HEK293 (cell line): ENCODE results near the gene CARD8.
A peak's percentile ranks its signal among the peaks of the same experiment; 100 is the strongest.

Experiments
- CTCF ChIA-PET: fragments of 350-600 bp; formaldehyde crosslinking; extraction: SDS; loops from one replicate; lab custom pipeline; 2021; ENCODE audit warnings: antibody characterized with exemption; lab: Yijun Ruan, JAX
- POLR2A ChIA-PET: fragments of 300-600 bp; formaldehyde crosslinking; extraction: SDS; loops from one replicate; lab custom pipeline; 2020; ENCODE audit warnings: antibody characterized with exemption, inconsistent platforms; lab: Yijun Ruan, JAX
- H3K27ac ChIP-seq: fragments of 200-500 bp; sonication (Bioruptor generic); 2 replicates; pipeline ENCODE4 v1.5.1; 2014; ENCODE audit warnings: low read depth, low read length, control low read depth, inconsistent platforms; ENCODE audit errors: extremely low read depth
- H3K36me3 ChIP-seq, 2 experiments: fragments of 200-500 bp in 1 of 2; sonication (Bioruptor generic) in 1 of 2; 1 replicate in 1 of 2; 2 replicates in 1 of 2; pipeline ENCODE4 v1.5.1; 2014 to 2017; ENCODE audit warnings: inconsistent platforms in 2 of 2, low read length in 2 of 2; ENCODE audit not compliant: control insufficient read depth in 2 of 2, insufficient read depth in 1 of 2
- H3K4me1 ChIP-seq: fragments of 200-500 bp; sonication (Bioruptor generic); 2 replicates; pipeline ENCODE4 v1.5.1; 2014; ENCODE audit warnings: mild to moderate bottlenecking, low read length, inconsistent platforms; ENCODE audit not compliant: control insufficient read depth, insufficient read depth
- H3K4me3 ChIP-seq: 2 replicates; pipeline ENCODE4 v1.5.1; 2011; ENCODE audit warnings: low read depth, mild to moderate bottlenecking, control low read depth, low read length, moderate library complexity
- H3K9me3 ChIP-seq: fragments of 200-500 bp; sonication (Bioruptor generic); 2 replicates; pipeline ENCODE4 v1.5.1; 2014; ENCODE audit warnings: low read depth, low read length, inconsistent platforms; ENCODE audit not compliant: control insufficient read depth, insufficient read depth
- BCL11B ChIP-seq: fragments of 450-650 bp; formaldehyde crosslinking; IDR thresholded peaks from 2 replicates; pipeline ENCODE4 v1.5.1; 2016; ENCODE audit warnings: low read depth, missing biosample characterization, missing genetic modification characterization
- EGR2 ChIP-seq: fragments of 450-650 bp; formaldehyde crosslinking; IDR thresholded peaks from 2 replicates; pipeline ENCODE4 v1.5.1; 2016; ENCODE audit warnings: low read depth, missing biosample characterization, missing genetic modification characterization
- HOXD13 ChIP-seq: sonication (generic); formaldehyde crosslinking; IDR thresholded peaks from 2 replicates; pipeline ENCODE4 v1.8.0; 2022; ENCODE audit warnings: missing genetic modification reagents, borderline replicate concordance
- KLF10 ChIP-seq: fragments of 450-650 bp; IDR thresholded peaks from 2 replicates; pipeline ENCODE4 v1.5.1; 2018; ENCODE audit warnings: missing biosample characterization, mild to moderate bottlenecking, missing genetic modification characterization
- KLF8 ChIP-seq: fragments of 450-650 bp; formaldehyde crosslinking; IDR thresholded peaks from 2 replicates; pipeline ENCODE4 v1.5.1; 2016; ENCODE audit warnings: missing biosample characterization, missing genetic modification characterization
- MZF1 ChIP-seq: fragments of 450-650 bp; formaldehyde crosslinking; IDR thresholded peaks from 2 replicates; pipeline ENCODE4 v1.5.1; 2017; ENCODE audit warnings: missing biosample characterization, missing genetic modification characterization, borderline replicate concordance
- PRDM1 ChIP-seq: fragments of 450-650 bp; formaldehyde crosslinking; IDR thresholded peaks from 2 replicates; pipeline ENCODE4; 2016; ENCODE audit warnings: missing biosample characterization, missing genetic modification characterization
- SCRT2 ChIP-seq: fragments of 450-650 bp; formaldehyde crosslinking; IDR thresholded peaks from 2 replicates; pipeline ENCODE4 v1.5.1; 2016; ENCODE audit warnings: missing biosample characterization, missing genetic modification characterization
- SP2 ChIP-seq: fragments of 450-650 bp; formaldehyde crosslinking; IDR thresholded peaks from 2 replicates; pipeline ENCODE4 v1.5.1; 2016; ENCODE audit warnings: missing biosample characterization, missing genetic modification characterization
- SP3 ChIP-seq: fragments of 450-650 bp; formaldehyde crosslinking; IDR thresholded peaks from 2 replicates; pipeline ENCODE4 v1.5.1; 2016; ENCODE audit warnings: missing biosample characterization, missing genetic modification characterization
- YY2 ChIP-seq: fragments of 450-650 bp; formaldehyde crosslinking; IDR thresholded peaks from 2 replicates; pipeline ENCODE4 v1.5.1; 2016; ENCODE audit warnings: missing biosample characterization, missing genetic modification characterization
- ZBTB20 ChIP-seq: fragments of 450-650 bp; formaldehyde crosslinking; IDR thresholded peaks from 2 replicates; pipeline ENCODE4 v1.5.1; 2016; ENCODE audit warnings: missing biosample characterization, missing genetic modification characterization
- ZEB2 ChIP-seq: fragments of 450-650 bp; formaldehyde crosslinking; IDR thresholded peaks from 2 replicates; pipeline ENCODE4 v1.5.1; 2016; ENCODE audit warnings: missing biosample characterization, missing genetic modification characterization
- ZNF2 ChIP-seq: fragments of 450-650 bp; formaldehyde crosslinking; IDR thresholded peaks from 2 replicates; pipeline ENCODE4 v1.5.1; 2016; ENCODE audit warnings: missing biosample characterization, missing genetic modification characterization
- ZNF335 ChIP-seq: fragments of 450-650 bp; formaldehyde crosslinking; conservative IDR thresholded peaks from 2 replicates; pipeline ENCODE4 v1.5.1; 2016; ENCODE audit warnings: missing biosample characterization, missing genetic modification characterization
- ZNF341 ChIP-seq: fragments of 450-650 bp; formaldehyde crosslinking; IDR thresholded peaks from 2 replicates; pipeline ENCODE4; 2016; ENCODE audit warnings: low read depth, missing biosample characterization, missing genetic modification characterization
- ZNF366 ChIP-seq: fragments of 450-650 bp; formaldehyde crosslinking; conservative IDR thresholded peaks from 2 replicates; pipeline ENCODE4 v1.5.1; 2016; ENCODE audit warnings: missing biosample characterization, missing genetic modification characterization
- ZNF610 ChIP-seq: fragments of 450-650 bp; formaldehyde crosslinking; IDR thresholded peaks from 2 replicates; pipeline ENCODE4 v1.5.1; 2016; ENCODE audit warnings: missing biosample characterization, missing genetic modification characterization, borderline replicate concordance
- ZNF626 ChIP-seq: fragments of 450-650 bp; sonication (Bioruptor Pico); formaldehyde crosslinking; IDR thresholded peaks from 2 replicates; pipeline ENCODE4 v1.5.1; 2018; ENCODE audit warnings: missing biosample characterization, missing genetic modification characterization, inconsistent platforms
- ZNF701 ChIP-seq: fragments of 450-650 bp; formaldehyde crosslinking; IDR thresholded peaks from 2 replicates; pipeline ENCODE4 v1.5.1; 2016; ENCODE audit warnings: missing biosample characterization, missing genetic modification characterization
- ZNF777 ChIP-seq: fragments of 450-650 bp; formaldehyde crosslinking; IDR thresholded peaks from 2 replicates; pipeline ENCODE4 v1.5.1; 2017; ENCODE audit warnings: missing biosample characterization, missing genetic modification characterization, borderline replicate concordance
- TF ChIP-seq, protein P1 (sequence below): fragments of 450-650 bp; formaldehyde crosslinking; IDR thresholded peaks from 2 replicates; pipeline ENCODE4 v1.5.1; 2016; ENCODE audit warnings: missing biosample characterization, missing genetic modification characterization
- TF ChIP-seq, protein P2 (sequence below): fragments of 450-650 bp; formaldehyde crosslinking; conservative IDR thresholded peaks from 2 replicates; pipeline ENCODE4 v1.5.1; 2016; ENCODE audit warnings: low read depth, missing biosample characterization, missing genetic modification characterization
- TF ChIP-seq, protein P3 (sequence below): fragments of 450-650 bp; formaldehyde crosslinking; IDR thresholded peaks from 2 replicates; pipeline ENCODE4 v1.5.1; 2016; ENCODE audit warnings: missing biosample characterization, missing genetic modification characterization

The CARD8 gene, protein sequence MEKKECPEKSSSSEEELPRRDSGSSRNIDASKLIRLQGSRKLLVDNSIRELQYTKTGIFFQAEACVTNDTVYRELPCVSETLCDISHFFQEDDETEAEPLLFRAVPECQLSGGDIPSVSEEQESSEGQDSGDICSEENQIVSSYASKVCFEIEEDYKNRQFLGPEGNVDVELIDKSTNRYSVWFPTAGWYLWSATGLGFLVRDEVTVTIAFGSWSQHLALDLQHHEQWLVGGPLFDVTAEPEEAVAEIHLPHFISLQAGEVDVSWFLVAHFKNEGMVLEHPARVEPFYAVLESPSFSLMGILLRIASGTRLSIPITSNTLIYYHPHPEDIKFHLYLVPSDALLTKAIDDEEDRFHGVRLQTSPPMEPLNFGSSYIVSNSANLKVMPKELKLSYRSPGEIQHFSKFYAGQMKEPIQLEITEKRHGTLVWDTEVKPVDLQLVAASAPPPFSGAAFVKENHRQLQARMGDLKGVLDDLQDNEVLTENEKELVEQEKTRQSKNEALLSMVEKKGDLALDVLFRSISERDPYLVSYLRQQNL

DNA sequence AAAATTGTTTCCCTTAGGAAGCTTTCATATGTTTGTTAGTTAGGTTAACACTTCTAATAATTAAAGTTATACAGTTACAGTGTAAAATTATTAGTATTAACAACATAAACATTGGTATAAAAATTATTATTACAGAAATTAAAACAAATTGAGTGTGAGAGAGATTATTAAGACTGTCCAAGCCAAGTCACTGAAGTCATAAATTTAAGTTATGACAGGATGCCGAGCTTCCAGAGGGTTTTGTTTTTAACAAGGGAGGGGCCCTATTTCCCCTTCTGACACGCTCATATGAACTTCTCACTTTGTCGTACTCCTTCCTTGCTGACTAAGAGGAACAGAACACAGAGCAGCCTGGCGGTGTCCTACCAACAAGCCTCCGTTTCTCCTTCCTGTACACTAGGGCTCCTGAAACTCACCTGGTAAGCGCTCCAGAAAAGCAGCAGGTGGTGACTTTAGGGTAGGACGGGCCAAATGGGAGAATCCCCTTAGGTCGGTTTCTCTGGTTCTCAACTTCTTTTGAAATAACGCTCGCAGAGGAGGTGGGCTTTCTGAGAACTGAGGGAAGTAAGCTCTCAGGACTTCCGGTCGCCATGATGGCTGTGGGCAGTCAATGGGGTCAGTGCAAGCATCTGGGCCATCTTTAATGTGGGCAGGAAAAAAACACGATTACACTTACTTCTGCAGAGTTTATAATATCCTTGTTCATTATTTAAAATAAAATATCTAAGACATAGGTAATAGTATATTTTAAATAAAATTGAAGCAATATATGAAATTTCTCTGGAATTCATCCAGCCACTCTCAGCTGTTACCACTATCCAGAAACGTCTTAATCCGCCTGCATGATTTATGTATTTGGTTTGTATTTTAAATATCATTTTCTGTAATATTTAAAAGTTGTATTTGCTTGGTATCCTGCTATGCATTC, at the start of gene CARD8:
TSS of gene CARD8 (minus strand) at position 537 of the 928 bp plus-strand sequence. CDS start 14,892 bp downstream, outside the sequence.
- no peaks in the 10 kb centered on the region for H3K9me3 ChIP-seq
- H3K4me3 ChIP-seq = peak within 1 kb of the TSS; percentile 65
- ChIA-PET POLR2A (interaction anchor here (0.8 to 1.6 kb wide), 10 partner anchors 10 to 616 kb away, joined by 3 to 19 read pairs (median 3); partner anchors contain the start of genes KDELR1, LIG1, PLA2G4C and PPP1R15A), CTCF (interaction anchor here (0.7 to 1.3 kb wide), 10 partner anchors 9 to 587 kb away, joined by 3 to 6 read pairs (median 3); no protein-coding TSS in a partner anchor)
- 0 out of 3 replicates have a peak, but pooled peaks cover 0 to 4% of the 10 kb centered on the region in 2 experiments for H3K36me3 ChIP-seq
- peak within 1 kb of the TSS; percentile 70 for H3K27ac ChIP-seq
- H3K4me1 ChIP-seq = no peaks in the 10 kb centered on the region
- TF ChIP-seq HOXD13 = no peak
- peak; percentile 74 for TF ChIP-seq ZNF335
- TF ChIP-seq ZBTB20 (tag by site-specific recombination) = peak; percentile 41; the same call in 1 of the 2 replicates
- peak; percentile 36; the same call in 1 of the 2 replicates for TF ChIP-seq KLF8 (tag by site-specific recombination)
- peak; percentile 63; the same call in 1 of the 2 replicates for TF ChIP-seq PRDM1
- peak; percentile 27; the same call in 1 of the 2 replicates for TF ChIP-seq KLF10
- peak; percentile 75 for TF ChIP-seq YY2 (tag by site-specific recombination)
- TF ChIP-seq ZNF341 (tag by site-specific recombination) = peak; percentile 89
- TF ChIP-seq ZEB2 (tag by site-specific recombination) = peak; percentile 46; the same call in 1 of the 2 replicates
- TF ChIP-seq BCL11B (tag by site-specific recombination) = no peak
- peak; percentile 49; the same call in 1 of the 2 replicates for TF ChIP-seq ZNF366
- TF ChIP-seq, protein P1, sequence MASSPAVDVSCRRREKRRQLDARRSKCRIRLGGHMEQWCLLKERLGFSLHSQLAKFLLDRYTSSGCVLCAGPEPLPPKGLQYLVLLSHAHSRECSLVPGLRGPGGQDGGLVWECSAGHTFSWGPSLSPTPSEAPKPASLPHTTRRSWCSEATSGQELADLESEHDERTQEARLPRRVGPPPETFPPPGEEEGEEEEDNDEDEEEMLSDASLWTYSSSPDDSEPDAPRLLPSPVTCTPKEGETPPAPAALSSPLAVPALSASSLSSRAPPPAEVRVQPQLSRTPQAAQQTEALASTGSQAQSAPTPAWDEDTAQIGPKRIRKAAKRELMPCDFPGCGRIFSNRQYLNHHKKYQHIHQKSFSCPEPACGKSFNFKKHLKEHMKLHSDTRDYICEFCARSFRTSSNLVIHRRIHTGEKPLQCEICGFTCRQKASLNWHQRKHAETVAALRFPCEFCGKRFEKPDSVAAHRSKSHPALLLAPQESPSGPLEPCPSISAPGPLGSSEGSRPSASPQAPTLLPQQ (tag by site-specific recombination) = no peak; the same call in 1 of the 2 replicates
- TF ChIP-seq SP2 (tag by site-specific recombination) = peak; percentile 58
- TF ChIP-seq ZNF626 = no peak
- peak; percentile 63 for TF ChIP-seq SP3
- no peak for TF ChIP-seq ZNF701
- no peak for TF ChIP-seq ZNF777 (tag by site-specific recombination)
- TF ChIP-seq MZF1 (tag by site-specific recombination) = peak; percentile 50; the same call in 1 of the 2 replicates
- TF ChIP-seq ZNF2 (tag by site-specific recombination) = 0 out of 2 replicates have a peak, but pooled peaks have one; percentile 32
- TF ChIP-seq EGR2 (tag by site-specific recombination) = no peak
- peak; percentile 88 for TF ChIP-seq SCRT2 (tag by site-specific recombination)
- TF ChIP-seq, protein P2, sequence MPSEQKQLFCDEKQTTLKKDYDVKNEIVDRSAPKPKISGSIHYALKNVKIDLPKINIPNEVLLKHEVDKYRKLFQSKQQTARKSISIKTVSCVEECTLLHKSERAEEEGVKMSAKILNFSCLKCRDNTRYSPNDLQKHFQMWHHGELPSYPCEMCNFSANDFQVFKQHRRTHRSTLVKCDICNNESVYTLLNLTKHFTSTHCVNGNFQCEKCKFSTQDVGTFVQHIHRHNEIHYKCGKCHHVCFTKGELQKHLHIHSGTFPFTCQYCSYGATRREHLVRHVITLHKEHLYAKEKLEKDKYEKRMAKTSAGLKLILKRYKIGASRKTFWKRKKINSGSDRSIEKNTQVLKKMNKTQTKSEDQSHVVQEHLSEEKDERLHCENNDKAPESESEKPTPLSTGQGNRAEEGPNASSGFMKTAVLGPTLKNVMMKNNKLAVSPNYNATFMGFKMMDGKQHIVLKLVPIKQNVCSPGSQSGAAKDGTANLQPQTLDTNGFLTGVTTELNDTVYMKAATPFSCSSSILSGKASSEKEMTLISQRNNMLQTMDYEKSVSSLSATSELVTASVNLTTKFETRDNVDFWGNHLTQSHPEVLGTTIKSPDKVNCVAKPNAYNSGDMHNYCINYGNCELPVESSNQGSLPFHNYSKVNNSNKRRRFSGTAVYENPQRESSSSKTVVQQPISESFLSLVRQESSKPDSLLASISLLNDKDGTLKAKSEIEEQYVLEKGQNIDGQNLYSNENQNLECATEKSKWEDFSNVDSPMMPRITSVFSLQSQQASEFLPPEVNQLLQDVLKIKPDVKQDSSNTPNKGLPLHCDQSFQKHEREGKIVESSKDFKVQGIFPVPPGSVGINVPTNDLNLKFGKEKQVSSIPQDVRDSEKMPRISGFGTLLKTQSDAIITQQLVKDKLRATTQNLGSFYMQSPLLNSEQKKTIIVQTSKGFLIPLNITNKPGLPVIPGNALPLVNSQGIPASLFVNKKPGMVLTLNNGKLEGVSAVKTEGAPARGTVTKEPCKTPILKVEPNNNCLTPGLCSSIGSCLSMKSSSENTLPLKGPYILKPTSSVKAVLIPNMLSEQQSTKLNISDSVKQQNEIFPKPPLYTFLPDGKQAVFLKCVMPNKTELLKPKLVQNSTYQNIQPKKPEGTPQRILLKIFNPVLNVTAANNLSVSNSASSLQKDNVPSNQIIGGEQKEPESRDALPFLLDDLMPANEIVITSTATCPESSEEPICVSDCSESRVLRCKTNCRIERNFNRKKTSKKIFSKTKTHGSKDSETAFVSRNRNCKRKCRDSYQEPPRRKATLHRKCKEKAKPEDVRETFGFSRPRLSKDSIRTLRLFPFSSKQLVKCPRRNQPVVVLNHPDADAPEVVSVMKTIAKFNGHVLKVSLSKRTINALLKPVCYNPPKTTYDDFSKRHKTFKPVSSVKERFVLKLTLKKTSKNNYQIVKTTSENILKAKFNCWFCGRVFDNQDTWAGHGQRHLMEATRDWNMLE (tag by site-specific recombination) = peak; percentile 85
- TF ChIP-seq, protein P3, sequence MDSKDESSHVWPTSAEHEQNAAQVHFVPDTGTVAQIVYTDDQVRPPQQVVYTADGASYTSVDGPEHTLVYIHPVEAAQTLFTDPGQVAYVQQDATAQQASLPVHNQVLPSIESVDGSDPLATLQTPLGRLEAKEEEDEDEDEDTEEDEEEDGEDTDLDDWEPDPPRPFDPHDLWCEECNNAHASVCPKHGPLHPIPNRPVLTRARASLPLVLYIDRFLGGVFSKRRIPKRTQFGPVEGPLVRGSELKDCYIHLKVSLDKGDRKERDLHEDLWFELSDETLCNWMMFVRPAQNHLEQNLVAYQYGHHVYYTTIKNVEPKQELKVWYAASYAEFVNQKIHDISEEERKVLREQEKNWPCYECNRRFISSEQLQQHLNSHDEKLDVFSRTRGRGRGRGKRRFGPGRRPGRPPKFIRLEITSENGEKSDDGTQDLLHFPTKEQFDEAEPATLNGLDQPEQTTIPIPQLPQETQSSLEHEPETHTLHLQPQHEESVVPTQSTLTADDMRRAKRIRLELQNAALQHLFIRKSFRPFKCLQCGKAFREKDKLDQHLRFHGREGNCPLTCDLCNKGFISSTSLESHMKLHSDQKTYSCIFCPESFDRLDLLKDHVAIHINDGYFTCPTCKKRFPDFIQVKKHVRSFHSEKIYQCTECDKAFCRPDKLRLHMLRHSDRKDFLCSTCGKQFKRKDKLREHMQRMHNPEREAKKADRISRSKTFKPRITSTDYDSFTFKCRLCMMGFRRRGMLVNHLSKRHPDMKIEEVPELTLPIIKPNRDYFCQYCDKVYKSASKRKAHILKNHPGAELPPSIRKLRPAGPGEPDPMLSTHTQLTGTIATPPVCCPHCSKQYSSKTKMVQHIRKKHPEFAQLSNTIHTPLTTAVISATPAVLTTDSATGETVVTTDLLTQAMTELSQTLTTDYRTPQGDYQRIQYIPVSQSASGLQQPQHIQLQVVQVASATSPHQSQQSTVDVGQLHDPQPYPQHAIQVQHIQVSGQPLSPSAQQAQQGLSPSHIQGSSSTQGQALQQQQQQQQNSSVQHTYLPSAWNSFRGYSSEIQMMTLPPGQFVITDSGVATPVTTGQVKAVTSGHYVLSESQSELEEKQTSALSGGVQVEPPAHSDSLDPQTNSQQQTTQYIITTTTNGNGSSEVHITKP = peak; percentile 44
- TF ChIP-seq ZNF610 (tag by site-specific recombination) = peak; percentile 57; the same call in 1 of the 2 replicates
